OCI-LY7 (cell line): ENCODE data around the gene TPX2.

Experiments
- CTCF ChIP-seq: fragments of 200-600 bp; sonication (generic); conservative IDR thresholded peaks from 2 replicates; pipeline ENCODE4 v1.5.1; 2014; ENCODE audit warnings: mild to moderate bottlenecking, antibody characterized with exemption, low read length, moderate library complexity, mixed read lengths
- EZH2phosphoT487 ChIP-seq: fragments of 200-600 bp; sonication (generic); IDR thresholded peaks from 2 replicates; pipeline ENCODE4 v1.6.1; 2018; ENCODE audit warnings: low read depth, borderline replicate concordance, mild to moderate bottlenecking, mixed run types, antibody characterized with exemption, low read length, moderate library complexity, mixed read lengths

GRCh38 chr20:31840906-31841816 is 102.1 kb downstream of the TPX2 start:
- TF ChIP-seq CTCF (no peak), EZH2phosphoT487 (no peak)
